Activated CD8-positive, alpha-beta memory T cell treated with anti-CD3 and anti-CD28 coated beads for 1 hour (primary cell): Measurements from ENCODE around the gene SLC2A3.
"Not testable (repeated sequence)": the region's sequence is repeated elsewhere in the genome, so short reads cannot be mapped to it uniquely, and the experiment has no call there.

ENCODE experiments used
- DNase-seq, 2 donors: peaks; one replicate each; pipeline ENCODE4 v3.0.0-alpha.2; 2020; ENCODE audit warnings: low read depth in 1 of 2; ENCODE audit errors: extremely low read depth in 1 of 2

SLC2A3 gene

DNA sequence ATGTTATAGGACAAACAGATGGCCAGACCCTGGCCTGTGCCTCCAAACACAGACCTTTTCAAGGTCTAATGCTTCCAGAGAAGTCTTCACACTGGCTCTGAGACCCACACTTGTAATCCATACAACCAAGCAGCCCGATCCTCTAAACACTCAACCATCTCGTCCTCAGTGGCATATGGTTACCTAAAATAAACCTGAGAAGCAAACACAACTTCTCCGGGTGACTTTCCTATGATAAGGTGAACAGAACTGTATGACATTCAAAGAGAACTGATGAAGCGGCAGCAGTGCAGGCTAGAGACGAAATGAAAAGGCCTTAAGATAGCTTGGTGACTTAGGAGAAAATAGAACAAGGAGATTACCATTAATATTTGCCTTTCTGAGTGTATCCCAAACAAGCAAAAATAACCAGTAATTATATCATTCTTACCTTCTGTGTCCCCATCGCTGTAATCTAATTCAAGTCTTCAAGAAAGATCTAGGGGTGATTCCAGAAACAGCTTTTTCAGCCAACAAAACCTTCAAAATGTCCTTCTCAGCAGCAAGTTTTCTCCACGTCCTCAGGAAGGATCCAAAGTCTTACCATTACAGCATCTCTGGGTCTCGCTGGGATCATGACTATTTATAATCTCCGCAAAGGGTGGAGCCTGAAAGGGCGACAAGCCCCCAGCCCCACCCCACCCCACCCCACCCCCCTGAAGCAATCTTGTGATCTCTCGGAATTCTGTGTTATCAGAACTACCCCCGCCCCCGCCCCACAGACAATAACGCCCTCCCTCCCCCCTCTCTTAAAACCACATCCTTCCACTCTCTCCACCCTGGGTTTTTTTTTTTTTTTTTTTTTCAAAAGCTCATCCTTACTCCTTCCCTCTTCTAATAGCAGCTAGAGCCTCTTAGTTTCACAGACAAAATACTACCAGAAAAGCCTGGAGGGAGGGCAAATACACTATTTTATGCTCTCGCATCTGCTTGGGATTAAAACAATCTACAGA lies at the start of gene SLC2A3:
Gene SLC2A3, minus strand, starts transcription at position 598 of the 992 bp plus-strand sequence. Its CDS starts 153 bp downstream, at position 445.
- DNase-seq: peak; percentile 54 to 65

DNA sequence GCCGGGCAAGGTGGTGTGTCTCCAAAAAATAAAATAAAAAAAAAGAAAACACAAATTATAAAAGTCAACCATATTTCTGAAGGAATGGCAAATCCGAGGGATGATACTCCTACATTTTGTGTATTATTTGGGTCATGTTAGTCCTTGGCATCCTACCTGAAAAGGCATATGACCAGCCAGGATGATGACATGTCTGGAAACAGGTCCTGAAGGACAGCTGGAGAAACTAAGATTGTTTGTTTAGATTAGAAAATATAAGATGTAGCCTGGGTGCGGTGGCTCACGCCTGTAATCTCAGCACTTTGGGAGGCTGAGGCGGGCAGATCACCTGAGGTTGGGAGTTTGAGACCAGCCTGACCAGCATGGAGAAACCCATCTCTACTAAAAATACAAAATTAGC lies 48.9 kb upstream of the SLC2A3 start:
- no peak for DNase-seq

DNA sequence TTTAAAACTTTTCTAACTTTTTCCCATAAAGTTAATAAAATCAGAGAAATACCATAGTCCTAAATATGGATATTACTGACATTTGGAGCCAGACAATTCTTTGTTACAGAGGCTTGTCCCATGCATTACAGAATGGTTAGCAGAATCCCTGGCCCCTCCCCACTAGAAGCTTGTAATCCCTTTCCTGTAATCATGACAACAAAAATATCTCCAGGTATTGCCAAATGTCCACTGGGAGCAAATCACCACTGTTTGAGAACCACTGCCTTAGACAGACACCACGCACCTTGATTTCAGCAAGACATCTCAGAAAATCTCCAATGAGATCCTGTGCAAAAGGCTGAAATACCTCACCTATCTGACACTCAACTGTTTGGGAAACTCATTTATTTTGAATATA lies 47.5 kb upstream of the SLC2A3 start:
- not testable (repeated sequence) for DNase-seq

DNA sequence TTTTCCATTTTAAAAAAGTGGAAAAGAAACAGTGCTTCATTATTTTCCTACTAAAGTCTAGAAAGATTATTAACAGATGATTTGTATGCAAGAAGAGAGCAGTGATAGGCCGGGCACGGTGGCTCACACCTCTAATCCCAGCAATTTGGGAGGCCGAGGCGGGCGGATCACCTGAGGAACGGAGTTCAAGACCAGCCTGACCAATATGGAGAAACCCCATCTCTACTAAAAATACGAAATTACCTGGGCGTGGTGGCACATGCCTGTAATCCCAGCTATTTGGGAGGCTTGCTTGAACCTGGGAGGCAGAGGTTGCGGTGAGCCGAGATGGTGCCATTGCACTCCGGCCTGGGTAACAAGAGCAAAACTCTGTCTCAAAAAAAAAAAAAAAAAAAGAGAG lies 47.0 kb upstream of the SLC2A3 start:
- DNase-seq: not testable (repeated sequence)

DNA sequence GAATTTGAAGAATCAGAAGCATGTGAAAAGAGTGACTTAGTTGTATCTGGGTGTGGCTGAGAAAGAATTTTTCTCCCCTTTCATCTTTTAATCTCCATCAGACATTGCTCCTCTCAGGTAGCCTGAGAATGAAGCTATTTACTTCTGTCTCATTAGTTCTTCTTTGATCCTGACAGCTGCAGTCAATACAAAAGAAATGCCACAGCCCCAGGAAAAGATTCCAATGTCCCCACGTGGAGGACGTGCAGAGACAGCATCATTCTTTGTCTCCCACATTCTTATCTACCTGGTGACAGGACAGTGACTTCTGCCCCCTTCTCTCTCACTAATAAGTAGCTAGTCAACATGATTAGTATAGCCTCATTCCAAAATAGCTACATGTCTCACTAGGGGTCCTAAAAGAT lies 46.3 kb upstream of the SLC2A3 start:
- not testable (repeated sequence) for DNase-seq

DNA sequence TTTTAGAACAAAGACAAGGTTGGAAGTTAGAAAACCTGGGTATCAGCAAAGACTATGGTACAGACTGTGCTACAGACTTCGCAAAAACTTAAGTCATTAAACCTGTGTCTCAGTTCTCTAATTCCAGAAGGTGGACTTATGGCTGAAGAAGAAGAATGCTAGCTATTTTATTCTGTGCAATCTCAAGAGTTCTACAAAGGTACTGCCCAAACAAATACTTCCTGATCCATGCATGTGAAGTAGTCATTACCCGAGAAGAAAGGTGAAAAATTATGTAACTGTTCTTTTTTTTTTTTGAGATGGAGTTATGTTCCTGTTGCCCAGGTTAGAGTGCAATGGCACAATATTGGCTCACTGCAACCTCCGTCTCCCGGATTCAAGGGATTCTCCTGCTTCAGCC lies 45.5 kb upstream of the SLC2A3 start:
- no peak for DNase-seq

DNA sequence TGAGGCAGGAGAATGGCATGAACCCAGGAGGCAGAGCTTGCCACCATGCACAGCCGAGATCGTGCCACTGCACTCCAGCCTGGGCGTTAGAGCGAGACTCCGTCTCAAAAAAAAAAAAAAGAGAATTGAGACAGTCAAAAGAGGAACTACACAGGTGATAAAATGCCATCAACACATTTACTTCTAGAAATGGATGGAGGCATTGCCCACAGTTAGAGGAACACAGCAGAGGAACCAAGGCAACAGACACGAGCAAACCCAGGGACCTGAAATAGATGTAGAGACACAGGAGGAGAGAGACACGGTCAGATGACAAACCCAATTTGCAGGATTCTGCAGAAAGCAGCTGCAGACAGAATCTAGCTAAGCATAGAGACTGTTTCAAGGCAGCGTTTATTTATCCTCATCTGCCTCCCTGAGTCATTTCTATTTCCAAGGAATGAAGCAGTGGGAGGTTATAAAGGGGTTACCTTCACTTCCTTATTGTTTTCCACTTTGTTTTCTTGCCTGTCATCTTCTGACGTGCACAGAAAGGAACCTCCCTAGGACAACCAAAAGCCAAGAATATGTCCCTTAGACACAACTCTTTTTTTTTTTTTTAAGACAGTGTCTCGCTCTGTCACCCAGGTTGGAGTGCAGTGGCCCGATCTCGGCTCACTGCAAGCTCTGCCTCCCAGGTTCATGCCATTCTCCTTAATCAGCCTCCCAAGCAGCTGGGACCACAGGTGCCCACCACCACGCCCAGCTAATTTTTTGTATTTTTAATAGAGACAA lies 41.6 kb upstream of the SLC2A3 start:
- DNase-seq: not testable (repeated sequence)

DNA sequence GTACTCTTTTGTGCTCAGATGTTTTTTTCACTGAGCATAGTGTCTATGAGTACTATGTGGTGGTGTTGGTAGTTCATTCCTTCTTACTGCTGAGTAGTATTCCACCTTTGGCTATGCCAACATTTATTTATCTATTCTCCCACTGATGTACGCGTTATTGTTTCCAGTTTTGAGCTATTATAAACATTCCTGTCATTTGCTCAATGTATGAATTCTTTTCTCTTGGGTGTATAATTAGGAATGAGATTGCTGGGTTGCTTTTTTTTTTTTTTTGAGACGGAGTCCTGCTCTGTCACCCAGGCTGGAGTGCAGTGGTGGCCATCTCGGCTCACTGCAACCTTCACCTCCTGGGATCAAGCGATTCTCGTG lies 37.5 kb upstream of the SLC2A3 start:
- DNase-seq: no peak

DNA sequence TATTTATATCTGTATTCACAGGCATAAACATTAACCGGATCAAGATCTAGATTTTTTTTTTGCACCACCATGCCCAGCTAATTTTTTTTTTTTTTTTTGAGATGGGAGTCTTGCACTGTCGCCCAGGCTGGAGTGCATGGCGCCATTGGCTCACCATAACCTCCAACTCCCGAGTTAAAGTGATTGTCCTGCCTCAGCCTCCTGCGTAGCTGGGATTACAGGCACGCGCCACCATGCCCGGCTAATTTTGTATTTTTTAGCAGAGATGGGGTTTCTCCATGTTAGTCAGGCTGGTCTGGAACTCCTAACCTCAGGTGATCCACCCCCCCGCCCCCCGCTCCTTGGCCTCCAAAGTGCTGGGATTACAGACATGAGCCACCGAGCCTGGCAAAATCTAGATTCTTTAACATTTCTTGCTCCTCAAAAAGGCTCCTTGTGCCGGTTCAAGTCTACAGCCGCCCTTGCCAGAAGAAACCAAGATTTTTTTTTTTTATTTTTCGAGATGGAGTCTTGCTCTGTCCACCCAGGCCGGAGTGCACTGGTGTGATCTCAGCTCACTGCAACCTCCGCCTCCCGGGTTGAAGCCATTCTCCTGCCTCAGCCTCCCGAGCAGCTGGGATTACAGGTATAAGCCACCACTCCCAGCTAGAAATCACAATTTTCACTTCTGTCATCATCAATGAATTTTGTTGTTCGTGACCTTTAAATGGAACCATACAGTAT lies 36.9 kb upstream of the SLC2A3 start:
- no peak for DNase-seq

DNA sequence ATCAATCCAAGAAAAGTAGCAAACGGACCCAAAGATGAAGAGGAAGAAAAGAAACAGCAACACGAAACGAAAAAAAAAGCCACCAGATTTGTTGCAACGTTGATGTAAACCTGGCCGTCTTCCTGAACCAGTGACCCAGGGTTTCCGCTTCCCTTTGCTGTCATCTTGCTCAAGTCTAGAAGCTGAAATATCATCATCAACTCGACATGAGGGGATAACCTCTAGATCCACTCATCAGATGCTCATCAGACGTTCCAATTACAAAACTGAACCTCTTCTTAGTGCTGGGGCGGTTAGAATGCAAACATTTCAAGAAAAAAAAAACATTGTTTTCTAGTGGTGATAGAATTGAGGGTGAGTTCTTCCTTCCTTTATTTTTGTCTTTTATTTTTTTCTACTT lies 36.3 kb upstream of the SLC2A3 start:
- DNase-seq: not testable (repeated sequence)

DNA sequence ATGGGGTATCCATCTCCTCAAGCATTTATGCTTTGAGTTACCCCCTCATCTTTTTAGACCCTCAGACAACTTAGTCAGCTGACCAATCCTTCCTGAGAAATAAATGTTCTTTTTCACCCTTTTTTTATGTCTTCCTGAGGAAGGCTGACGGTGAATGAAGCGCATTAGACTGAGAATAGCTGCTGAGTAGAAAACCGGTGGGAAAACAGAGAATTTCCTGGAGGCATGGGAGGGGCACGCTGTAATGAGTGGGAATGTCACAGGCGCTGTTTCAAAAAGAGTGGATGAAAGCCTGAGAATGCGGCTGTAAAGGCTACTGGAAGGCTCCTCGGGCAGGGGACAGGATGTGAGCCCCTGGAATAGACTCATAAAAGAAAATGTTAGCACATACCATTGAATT lies 35.8 kb upstream of the SLC2A3 start:
- not testable (repeated sequence) for DNase-seq

DNA sequence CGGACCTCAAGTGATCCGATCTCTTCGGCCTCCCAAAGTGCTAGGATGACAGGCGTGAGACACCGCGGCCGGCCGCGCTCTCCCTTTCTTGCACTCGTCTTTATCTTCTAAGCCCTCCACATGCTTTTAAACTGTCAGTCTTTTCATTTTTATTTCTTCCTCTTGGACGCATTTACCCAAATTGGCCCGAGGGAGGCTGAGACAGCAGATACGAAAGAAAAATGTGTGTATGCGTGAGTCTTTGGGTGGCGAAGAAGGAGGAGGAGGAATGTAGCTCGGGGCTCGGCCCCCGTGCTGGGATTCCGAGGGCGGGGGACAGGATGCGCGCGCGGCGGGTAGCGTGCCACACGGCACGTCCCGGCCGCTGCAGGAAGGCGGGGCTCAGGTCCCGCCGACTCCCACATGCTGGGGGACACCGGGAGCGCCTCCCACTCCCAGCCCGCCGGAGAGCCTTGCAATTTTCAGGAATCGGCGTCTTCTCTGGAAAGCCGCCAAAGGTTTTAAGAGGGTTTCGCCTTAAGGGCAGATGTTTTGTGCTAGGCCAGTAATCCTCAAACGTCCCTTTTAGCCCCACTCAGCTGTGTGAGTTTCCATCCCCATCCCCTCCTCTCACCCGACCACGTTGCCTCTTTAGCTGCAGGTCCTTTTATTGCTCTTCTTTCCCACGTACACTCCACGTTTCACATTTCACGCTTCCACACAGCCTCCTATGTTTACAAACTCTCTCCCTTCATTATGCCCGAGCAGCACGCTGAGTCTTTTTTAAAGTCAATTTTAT lies 34.7 kb upstream of the SLC2A3 start:
- DNase-seq: peak; percentile 41 to 82

DNA sequence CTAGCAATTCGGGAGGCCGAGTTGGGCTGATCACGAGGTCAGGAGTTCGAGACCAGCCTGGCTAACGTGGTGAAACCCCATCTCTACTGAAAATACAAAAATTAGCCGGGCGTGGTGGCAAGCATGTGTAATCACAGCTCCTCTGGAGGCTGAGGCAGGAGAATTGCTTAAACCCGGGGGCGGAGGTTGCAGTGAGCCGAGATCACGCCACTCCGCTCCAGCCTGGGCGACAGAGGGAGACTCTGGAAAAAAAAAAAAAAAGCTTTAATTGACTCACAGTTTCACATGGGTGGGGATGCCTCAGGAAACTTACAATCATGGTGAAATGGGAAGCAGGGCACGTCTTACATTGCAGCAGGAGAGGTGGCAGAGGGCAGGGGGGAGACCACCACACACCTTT lies 30.6 kb upstream of the SLC2A3 start:
- DNase-seq: no peak

DNA sequence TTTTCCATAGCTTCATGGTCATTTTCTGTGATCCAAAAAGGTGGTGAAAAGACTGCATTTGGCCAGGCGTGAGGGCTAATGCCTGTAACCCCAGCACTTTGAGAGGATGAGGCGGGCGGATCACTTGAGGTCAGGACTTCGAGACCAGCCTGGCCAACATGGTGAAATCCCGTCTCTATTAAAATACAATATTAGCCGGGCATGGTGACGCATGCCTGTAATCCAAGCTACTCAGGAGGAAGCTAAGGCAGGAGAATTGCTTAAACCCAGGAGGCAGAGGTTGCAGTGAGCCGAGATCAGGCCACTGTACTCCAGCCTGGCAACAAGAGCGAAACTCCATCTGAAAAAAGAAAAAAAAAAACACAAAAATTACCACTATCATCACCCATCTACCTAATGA lies 28.7 kb upstream of the SLC2A3 start:
- DNase-seq: not testable (repeated sequence)

DNA sequence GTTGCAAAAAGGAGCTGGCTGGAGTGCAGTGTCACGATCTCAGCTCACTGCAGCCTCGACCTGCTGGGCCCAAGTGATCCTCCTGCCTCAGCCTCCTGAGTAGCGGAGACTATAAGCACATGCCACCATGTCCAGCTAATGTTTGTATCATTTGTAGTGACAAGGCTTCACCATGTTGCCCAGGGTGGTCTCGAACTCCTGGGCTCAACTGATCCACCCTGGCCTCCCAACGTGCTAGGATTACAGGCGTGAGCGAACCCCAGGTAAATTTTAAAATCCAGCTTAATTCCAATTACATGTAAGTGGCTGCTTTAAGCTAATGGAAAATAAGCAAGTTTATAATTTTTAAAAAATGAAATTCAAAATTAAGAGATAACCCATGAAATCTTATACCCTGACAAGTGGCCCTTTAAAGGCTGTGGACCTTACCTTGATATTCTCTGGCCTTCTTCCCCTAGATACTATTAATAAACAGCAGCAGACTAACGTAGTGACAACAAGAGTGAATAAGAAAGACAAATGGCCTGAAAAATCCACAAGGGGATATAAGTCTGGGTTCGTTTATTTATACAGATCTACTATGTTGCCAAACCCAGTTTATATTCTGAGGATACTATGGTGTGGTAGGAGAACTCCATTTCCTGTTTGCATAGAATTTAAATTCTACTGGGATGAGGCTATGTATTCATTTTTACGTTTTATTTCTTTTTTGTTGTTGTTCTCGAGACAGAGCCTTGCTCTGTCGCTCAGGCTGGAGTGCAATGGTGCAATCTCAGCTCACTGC lies 25.6 kb upstream of the SLC2A3 start:
- DNase-seq: no peak

DNA sequence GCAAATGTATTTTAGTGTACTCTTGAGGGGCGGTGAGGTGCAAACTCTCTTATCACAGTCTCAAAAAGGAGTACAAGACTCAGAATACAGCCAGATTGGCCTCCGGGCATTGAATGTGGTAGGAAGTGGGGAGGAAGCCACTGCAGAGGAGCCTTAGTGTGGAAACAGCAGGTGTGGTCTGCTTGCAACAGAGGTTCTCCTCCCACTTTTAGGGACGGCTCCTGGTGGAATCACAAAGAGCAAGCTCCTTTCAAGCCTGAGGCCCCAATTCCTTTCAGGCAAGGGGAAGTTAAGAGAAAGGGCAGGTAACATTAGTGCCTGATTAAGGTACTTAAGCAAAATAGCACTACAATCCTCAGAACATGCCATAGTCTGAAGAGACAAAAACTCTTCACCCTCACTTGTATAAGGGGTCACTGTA lies 23.7 kb upstream of the SLC2A3 start:
- DNase-seq: peak in 1 of 2 donors; percentile 27

DNA sequence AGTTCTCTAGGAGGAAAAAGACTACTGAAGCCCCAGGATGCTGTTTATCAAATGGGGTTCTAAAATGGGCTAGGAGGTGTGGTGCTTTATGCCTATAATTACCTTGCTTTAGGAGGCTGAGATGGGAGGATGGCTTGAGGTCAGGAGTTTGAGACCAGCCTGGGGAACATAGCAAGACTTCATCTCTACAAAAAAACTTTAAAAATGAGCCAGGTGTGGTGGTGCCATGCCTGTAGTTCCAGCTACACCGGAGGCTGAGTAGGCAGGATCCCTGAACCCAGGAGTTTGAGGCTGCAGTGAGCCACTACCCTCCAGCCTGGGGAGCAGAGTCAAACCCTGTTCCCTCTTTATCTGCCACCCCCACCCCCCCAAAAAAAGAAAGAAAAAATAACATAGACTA lies 23.3 kb upstream of the SLC2A3 start:
- DNase-seq: no peak

DNA sequence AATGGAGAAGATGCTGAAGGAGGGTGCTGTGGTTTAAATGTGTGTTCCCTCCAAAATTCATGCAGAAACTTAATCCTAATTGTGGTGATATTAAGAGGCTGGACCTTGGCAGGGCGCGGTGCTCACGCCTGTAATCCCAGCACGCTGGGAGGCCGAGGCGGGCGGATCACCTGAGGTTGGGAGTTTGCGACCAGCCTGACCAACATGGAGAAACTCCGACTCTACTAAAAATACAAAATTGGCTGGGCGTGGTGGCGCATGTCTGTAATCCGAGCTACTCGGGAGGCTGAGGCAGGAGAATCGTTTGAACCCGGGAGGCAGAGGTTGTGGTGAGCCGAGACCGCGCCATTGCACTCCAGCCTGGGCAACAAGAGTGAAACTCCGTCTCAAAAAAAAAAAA lies 18.9 kb upstream of the SLC2A3 start:
- not testable (repeated sequence) for DNase-seq

DNA sequence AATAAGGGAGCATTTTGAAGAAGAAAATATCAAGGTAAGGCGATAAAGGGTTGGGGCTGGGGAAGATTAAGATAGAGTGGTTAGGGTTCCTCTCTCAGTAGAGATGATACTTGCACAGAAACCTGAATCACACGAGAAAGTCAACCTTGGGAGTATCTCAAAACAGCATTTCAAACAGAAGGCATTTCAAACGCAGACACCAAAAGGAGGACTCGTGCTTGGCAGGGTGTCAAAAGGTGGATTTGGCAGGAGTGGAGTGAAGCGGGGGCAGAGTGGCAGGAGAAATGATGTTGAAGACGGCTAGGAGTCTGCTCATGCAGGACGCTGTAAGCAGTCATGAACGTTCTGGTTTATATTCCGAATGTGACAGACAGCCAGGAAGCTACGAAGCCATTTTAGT lies 18.4 kb upstream of the SLC2A3 start:
- not testable (repeated sequence) for DNase-seq

DNA sequence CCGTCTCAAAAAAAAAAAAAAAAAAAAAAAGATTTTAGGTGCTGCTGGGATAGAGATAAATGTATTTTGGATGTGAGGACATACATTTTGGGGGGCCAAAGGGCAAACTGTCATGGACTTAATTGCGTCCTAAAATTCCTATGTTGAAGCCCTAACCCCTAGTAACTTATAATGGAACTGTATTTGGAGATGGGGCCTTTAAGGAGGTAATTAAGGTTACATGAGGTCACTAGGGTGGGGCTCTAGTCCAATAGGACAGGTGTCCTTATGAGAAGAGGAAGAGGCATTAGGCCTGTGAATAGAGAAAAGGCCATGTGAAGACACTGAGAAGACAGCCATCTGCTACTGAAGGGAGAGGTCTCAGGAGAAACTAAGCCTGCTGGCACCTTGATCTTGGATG lies 17.9 kb upstream of the SLC2A3 start:
- not testable (repeated sequence) for DNase-seq
